Gastrocnemius medialis (tissue), 4 donors: ENCODE measurements around the gene CCDC87.
"Not testable (repeated sequence)": the region's sequence is repeated elsewhere in the genome, so short reads cannot be mapped to it uniquely, and the experiment has no call there.

Experiments used
- CTCF ChIP-seq, 5 experiments: fragments of 450-650 bp in 3 of 5; fragments of 200-600 bp in 2 of 5; sonication (generic) in 2 of 5; IDR thresholded peaks in 4 of 5; conservative IDR thresholded peaks in 1 of 5; 1 replicate in 4 of 5; 2 replicates in 1 of 5; pipeline ENCODE4 v1.5.1; 2016 to 2019; ENCODE audit warnings: antibody characterized with exemption in 5 of 5, mild to moderate bottlenecking in 3 of 5, moderate library complexity in 3 of 5
- POLR2A ChIP-seq, 2 donors: fragments of 450-650 bp; IDR thresholded peaks; one replicate each; pipeline ENCODE4 v1.6.1; 2017; ENCODE audit warnings: antibody characterized with exemption in 2 of 2, mild to moderate bottlenecking in 2 of 2, moderate library complexity in 2 of 2

DNA sequence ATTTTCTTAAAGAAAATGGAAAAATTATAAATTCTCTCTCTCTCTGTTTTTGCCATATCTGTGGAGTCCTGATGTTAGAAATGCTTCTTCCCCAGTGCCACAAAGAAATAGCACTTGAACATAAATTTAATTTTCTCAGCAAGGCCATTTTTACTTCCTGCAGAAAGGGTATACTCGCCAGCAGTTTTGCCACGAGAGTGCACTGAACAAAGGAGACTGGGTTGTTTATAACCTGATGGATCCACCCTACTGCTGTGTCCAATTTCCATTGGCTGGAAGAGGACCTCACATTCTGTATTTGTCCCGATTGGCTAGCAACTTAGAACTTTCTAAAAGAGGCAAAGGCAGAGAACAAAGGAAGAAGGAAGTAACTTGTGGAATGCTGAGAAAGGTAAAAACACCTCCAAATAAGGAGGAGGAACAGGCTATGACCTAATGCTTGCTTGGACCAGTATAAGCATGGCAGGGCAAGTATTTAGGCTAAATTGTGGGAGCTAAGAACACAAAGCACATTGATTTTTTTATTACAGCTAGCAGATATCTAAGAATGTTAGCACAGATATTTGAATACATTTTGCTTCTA lies 10.2 kb downstream of the CCDC87 start:
- TF ChIP-seq CTCF (IDR thresholded peaks at IDR 0.05 in 4 of 5, conservative IDR thresholded peaks at IDR 0.05 in 1 of 5); POLR2A (IDR thresholded peaks at IDR 0.05): not testable (repeated sequence)
